Large intestine (tissue), 12 donors: ENCODE measurements around the gene LCE3E. TPM values are rescaled to one million over a fixed set of nuclear protein-coding genes. Genes with fewer than 3 reads are reported as not detected.
"Not testable (repeated sequence)": the region's sequence is repeated elsewhere in the genome, so short reads cannot be mapped to it uniquely, and the experiment has no call there.

Experiments used
- DNase-seq, 2 donors: peaks; one replicate each; pipeline versions ENCODE4 v3.0.0 to v3.0.0-alpha.2; 2013
- H3K27ac ChIP-seq: one replicate; pipeline ENCODE4 v1.5.1; 2013; ENCODE audit warnings: low read length
- H3K27me3 ChIP-seq: 2 replicates; pipeline ENCODE4 v1.6.1; 2013; ENCODE audit warnings: low read length; ENCODE audit not compliant: control insufficient read depth, insufficient read depth
- H3K36me3 ChIP-seq: 2 replicates; pipeline ENCODE4 v1.6.1; 2013; ENCODE audit warnings: low read length; ENCODE audit not compliant: control insufficient read depth, insufficient read depth
- H3K4me1 ChIP-seq: one replicate; pipeline ENCODE4 v1.6.1; 2013; ENCODE audit warnings: low read length; ENCODE audit not compliant: control insufficient read depth, insufficient read depth
- H3K4me3 ChIP-seq: one replicate; pipeline ENCODE4 v1.5.1; 2013; ENCODE audit warnings: low read length
- H3K9me3 ChIP-seq: one replicate; pipeline ENCODE4 v1.6.1; 2013; ENCODE audit warnings: mild to moderate bottlenecking, low read depth, low read length, moderate library complexity; ENCODE audit not compliant: control insufficient read depth
- WGBS: methylation state at CpG from one replicate; pipeline ENCODE4 v1.1.5; 2013; ENCODE audit warnings: low lambda C conversion rate; ENCODE audit not compliant: insufficient coverage; 5-methylcytosine and 5-hydroxymethylcytosine counted together
- long read RNA-seq, 11 donors: transcript quantifications; one replicate each; lab custom pipeline, GENCODE V29; 2026
- polyA plus RNA-seq: library from polyadenylated mRNA; unstranded; fragments of 120-200 nt; gene quantifications from one replicate; pipeline ENCODE4 v1.2.1, GENCODE V29; 2013

LCE3E gene, protein sequence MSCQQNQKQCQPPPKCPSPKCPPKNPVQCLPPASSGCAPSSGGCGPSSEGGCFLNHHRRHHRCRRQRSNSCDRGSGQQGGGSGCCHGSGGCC
- not detected for polyA plus RNA-seq
- long read RNA-seq, donor 1: 0 reads
- long read RNA-seq, donor 2: 0 reads
- long read RNA-seq, donor 3: 0 reads
- long read RNA-seq, donor 4: 0 reads
- long read RNA-seq, donor 5: 0 reads
- long read RNA-seq, donor 6: 0 reads
- long read RNA-seq, donor 7: 0 reads
- long read RNA-seq, donor 8: 0 reads
- long read RNA-seq, donor 9: 0 reads
- long read RNA-seq, donor 10: 0 reads
- long read RNA-seq, donor 11: 0 reads

GRCh38 chr1:152566681-152567080 is at the start of gene LCE3E:
TSS of gene LCE3E (minus strand) at chr1:152566780. CDS start at chr1:152566208, 572 bp downstream.
- no peak within 1 kb of the TSS for H3K27ac ChIP-seq
- no peaks in the 10 kb centered on the region for H3K36me3 ChIP-seq
- no peak within 1 kb of the TSS for H3K4me3 ChIP-seq
- no peaks in the 10 kb centered on the region for H3K27me3 ChIP-seq
- no peak for DNase-seq
- WGBS: 40% methylated on average over 1 of the region's 1 CpG
- no peaks in the 10 kb centered on the region for H3K4me1 ChIP-seq
- H3K9me3 ChIP-seq: no peaks in the 10 kb centered on the region

DNA sequence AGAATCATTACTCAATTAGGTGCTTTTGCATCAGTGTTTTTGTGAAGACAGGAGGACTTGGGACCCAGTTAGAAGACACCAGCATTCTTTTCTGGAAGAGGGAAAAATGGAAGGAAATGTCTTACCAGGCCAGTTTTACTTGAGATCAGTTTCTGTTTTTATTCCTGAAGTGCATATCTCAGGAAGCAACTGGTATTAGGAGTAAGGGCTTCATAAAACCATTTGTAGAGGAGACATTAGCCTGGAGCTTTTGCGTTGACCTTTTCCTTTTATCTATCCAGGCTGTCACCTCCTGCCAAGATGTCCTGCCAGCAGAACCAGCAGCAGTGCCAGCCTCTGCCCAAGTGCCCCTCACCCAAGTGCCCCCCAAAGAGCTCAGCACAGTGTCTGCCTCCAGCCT is 46.9 kb upstream of the LCE3E start, which contains the start of gene LCE3B:
Gene LCE3B (plus strand): TSS at position 301 of the 400 bp plus-strand sequence. CDS start 0 bp downstream, at position 301.
- no peaks in the 10 kb centered on the region for H3K4me1 ChIP-seq
- DNase-seq: no peak
- no CpG with 5 or more reads among the region's 1 CpG for WGBS
- no peaks in the 10 kb centered on the region for H3K27me3 ChIP-seq
- H3K36me3 ChIP-seq: no peaks in the 10 kb centered on the region
- H3K9me3 ChIP-seq: peaks cover 3% of the 10 kb centered on the region
- H3K27ac ChIP-seq: no peak within 1 kb of the TSS
- H3K4me3 ChIP-seq: no peak within 1 kb of the TSS

- Histone ChIP-seq H3K4me1 (no peaks in the 10 kb centered on the region), H3K9me3 (peaks cover 4% of the 10 kb centered on the region), H3K27me3 (no peaks in the 10 kb centered on the region), H3K36me3 (no peaks in the 10 kb centered on the region), H3K4me3 (no peak within 1 kb of the TSS), H3K27ac (no peak within 1 kb of the TSS)
- no CpG with 5 or more reads among the region's 4 CpGs for WGBS
- no peak for DNase-seq
These were observed 33.4 kb upstream of the LCE3E start, which contains the start of gene LCE3C for GRCh38 chr1:152599934-152600333. TSS of gene LCE3C (plus strand) at chr1:152600234. CDS start at chr1:152600732, 498 bp downstream.

- no peak for DNase-seq
- Histone ChIP-seq H3K4me1 (no peaks in the 10 kb centered on the region), H3K27ac (no peak overlapping the region), H3K4me3 (no peak overlapping the region), H3K9me3 (peaks cover 4% of the 10 kb centered on the region), H3K27me3 (no peaks in the 10 kb centered on the region), H3K36me3 (no peaks in the 10 kb centered on the region)
- no CpG with 5 or more reads among the region's 2 CpGs for whole genome bisulfite sequencing
These were observed 30.4 kb upstream of the LCE3E start for GRCh38 chr1:152596986-152597385.

- WGBS: no CpG with 5 or more reads among the region's 1 CpG
- no peak overlapping the region for H3K27ac ChIP-seq
- H3K36me3 ChIP-seq: no peaks in the 10 kb centered on the region
- H3K4me3 ChIP-seq: no peak overlapping the region
- H3K4me1 ChIP-seq: no peaks in the 10 kb centered on the region
- no peaks in the 10 kb centered on the region for H3K27me3 ChIP-seq
- H3K9me3 ChIP-seq: no peaks in the 10 kb centered on the region
- no peak for DNase-seq
These were observed 19.0 kb upstream of the LCE3E start for GRCh38 chr1:152585586-152585985.

- no peaks in the 10 kb centered on the region for H3K4me1 ChIP-seq
- H3K36me3 ChIP-seq: no peaks in the 10 kb centered on the region
- no CpG with 5 or more reads among the region's 1 CpG for WGBS
These were observed 16.1 kb upstream of the LCE3E start for GRCh38 chr1:152582647-152583046.

DNA sequence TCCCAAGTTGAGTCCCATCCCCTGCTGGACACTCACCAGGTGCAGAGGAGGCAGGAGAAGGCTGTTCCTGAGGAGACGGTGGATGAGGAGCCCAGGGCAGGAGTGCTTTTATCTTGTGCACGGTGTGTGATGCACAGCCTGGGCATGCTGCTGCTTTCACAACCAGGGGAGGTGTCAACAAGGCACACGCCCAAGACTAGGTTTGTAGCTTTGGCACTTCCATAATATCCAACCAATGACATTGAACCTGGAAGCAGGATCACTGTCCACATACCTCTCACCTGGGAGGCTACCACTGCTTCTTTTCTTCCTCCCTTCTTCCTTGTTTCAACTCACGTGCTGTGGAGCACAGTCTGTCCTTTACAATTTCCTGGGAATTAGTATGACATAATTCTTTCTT is 13.9 kb upstream of the LCE3E start, which contains the start of gene LCE3D:
Gene LCE3D (minus strand): TSS at position 84 of the 400 bp plus-strand sequence. CDS start 580 bp downstream, outside the sequence.
- no peak for DNase-seq
- Histone ChIP-seq H3K27me3 (no peaks in the 10 kb centered on the region), H3K4me3 (no peak within 1 kb of the TSS), H3K27ac (no peak within 1 kb of the TSS), H3K9me3 (no peaks in the 10 kb centered on the region), H3K4me1 (no peaks in the 10 kb centered on the region), H3K36me3 (no peaks in the 10 kb centered on the region)
- WGBS: 80% methylated on average over 1 of the region's 4 CpGs

More at GRCh38 chr1:152582647-152583046, 16.1 kb upstream of the LCE3E start:
- no peak for DNase-seq
- Histone ChIP-seq H3K27me3 (no peaks in the 10 kb centered on the region), H3K27ac (no peak overlapping the region), H3K4me3 (no peak overlapping the region), H3K9me3 (no peaks in the 10 kb centered on the region)

DNA sequence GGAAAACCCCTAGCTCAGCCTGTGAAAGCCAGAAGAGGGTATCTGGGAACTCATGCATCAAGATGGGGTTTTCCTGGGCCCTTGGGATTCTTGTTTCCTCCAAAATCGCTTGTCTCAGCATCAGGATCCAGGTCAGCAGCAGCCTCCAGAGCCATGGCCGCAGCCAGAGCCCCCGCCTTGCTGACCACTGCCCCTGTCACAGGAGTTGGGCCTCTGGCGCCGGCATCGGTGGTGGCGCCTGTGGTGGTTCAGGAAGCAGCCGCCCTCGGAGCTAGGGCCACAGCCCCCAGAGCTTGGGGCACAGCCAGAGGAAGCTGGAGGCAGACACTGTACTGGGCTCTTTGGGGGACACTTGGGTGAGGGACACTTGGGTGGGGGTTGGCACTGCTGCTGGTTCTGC is 12.9 kb upstream of the LCE3E start:
- not testable (repeated sequence) for H3K4me3 ChIP-seq, H3K4me1 ChIP-seq, DNase-seq, H3K27ac ChIP-seq, H3K36me3 ChIP-seq, H3K27me3 ChIP-seq, H3K9me3 ChIP-seq
- WGBS: no CpG with 5 or more reads among the region's 9 CpGs

DNA sequence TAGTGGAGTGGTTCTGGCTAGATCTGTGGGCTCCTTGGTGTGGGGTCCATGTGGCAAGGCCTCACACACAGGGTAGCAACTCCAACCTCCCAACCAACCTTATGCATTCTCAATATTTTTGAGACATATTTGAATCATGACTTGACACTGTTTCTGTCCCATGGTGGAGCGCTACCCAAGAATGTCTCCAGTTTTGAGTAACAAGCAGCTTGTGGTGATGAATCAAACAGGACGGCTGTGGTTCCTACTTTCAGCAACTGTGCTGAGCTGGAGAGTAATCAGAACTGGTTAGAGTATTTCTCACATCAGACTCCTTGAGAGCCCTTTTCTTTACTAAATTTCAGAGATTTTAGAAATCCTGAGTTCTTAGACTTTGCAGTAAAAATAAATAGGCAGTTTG is 10.6 kb upstream of the LCE3E start:
- WGBS: no CpG with 5 or more reads among the region's 2 CpGs
- no peaks in the 10 kb centered on the region for H3K4me1 ChIP-seq
- no peaks in the 10 kb centered on the region for H3K9me3 ChIP-seq
- no peak overlapping the region for H3K27ac ChIP-seq
- DNase-seq: no peak
- no peaks in the 10 kb centered on the region for H3K27me3 ChIP-seq
- H3K36me3 ChIP-seq: no peaks in the 10 kb centered on the region
- no peak overlapping the region for H3K4me3 ChIP-seq

- no peak overlapping the region for H3K27ac ChIP-seq
- H3K4me1 ChIP-seq: no peaks in the 10 kb centered on the region
- no peaks in the 10 kb centered on the region for H3K9me3 ChIP-seq
- DNase-seq: no peak
- no CpG with 5 or more reads among the region's 14 CpGs for WGBS
- no peaks in the 10 kb centered on the region for H3K27me3 ChIP-seq
- no peaks in the 10 kb centered on the region for H3K36me3 ChIP-seq
- H3K4me3 ChIP-seq: no peak overlapping the region
These were observed 905 bp downstream of the LCE3E start for GRCh38 chr1:152565535-152566215.
